ENCODE results near the gene CYP4A22.
"Not testable (repeated sequence)": the region's sequence is repeated elsewhere in the genome, so short reads cannot be mapped to it uniquely, and the experiment has no call there.

- TF ChIP-seq CTCF, POLR2A (IDR thresholded peaks at IDR 0.05): not testable (repeated sequence)
Measured at GRCh38 chr1:47195981-47196380, 58.7 kb downstream of the CYP4A22 start.

Measured in Peyer's patch (tissue), 4 donors.